Prostate gland (tissue), 2 donors: Measurements from ENCODE around the gene OR3A3.

Experiments
- CTCF ChIP-seq, 4 experiments: fragments of 200-600 bp in 2 of 4; fragments of 450-650 bp in 2 of 4; sonication (generic) in 2 of 4; IDR thresholded peaks; 1 replicate in 3 of 4; 2 replicates in 1 of 4; pipeline ENCODE4 v1.5.1; 2016 to 2019; ENCODE audit warnings: antibody characterized with exemption in 4 of 4, mild to moderate bottlenecking in 2 of 4, moderate library complexity in 2 of 4
- POLR2A ChIP-seq: fragments of 450-650 bp; IDR thresholded peaks from one replicate; pipeline ENCODE4 v1.6.1; 2016; ENCODE audit warnings: antibody characterized with exemption, mild to moderate bottlenecking
- POLR2AphosphoS5 ChIP-seq: sonication (generic); formaldehyde crosslinking; IDR thresholded peaks from one replicate; pipeline ENCODE4 v1.6.1; 2017; ENCODE audit warnings: antibody characterized with exemption

DNA sequence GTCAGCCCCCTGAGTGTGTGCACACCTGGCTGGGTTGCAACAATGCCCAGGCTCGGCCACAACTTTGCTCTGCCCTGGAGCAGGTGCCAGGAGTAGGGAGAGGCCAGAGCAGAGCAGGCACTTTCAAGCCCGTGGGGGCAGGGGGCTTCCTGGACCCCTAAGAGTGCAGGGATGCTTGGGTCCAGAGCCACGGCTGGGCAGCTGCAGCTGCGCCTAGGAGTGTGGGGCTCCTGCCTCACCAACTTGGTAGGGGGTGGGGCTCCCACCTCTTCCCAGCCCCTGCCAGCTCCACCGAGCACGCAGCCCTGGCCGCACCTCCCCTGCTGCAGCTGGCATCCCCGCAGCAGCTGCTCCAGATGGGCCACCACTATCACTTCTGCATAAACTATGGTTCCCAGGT, 32.8 kb upstream of the OR3A3 start:
- TF ChIP-seq POLR2AphosphoS5 (no peak), CTCF (IDR thresholded peaks at IDR 0.05) (no peak), POLR2A (no peak)
